ENCODE measurements around the gene SNAPC5. TPM values are rescaled to one million over a fixed set of nuclear protein-coding genes. Genes with fewer than 3 reads are reported as not detected.

SNAPC5 gene
- total and polyA plus RNA-seq, 2 of the 13 experiments (the other 11 are each of a cell fraction or from before 2014, with no cell fraction given) = 14.8 to 36.2 TPM

- in situ Hi-C loops (cut with HindIII; ENCODE audit: extremely low pct_ligation_motif_present, low pct_unique_long_range_greater_than_20kb) = no loop called here
- FAIRE-seq (no peak), ATAC-seq (no peak), DNase-seq (ENCODE audit: low spot score) (no peak)
- ChIA-PET CTCF (ENCODE audit: low intra/inter-chr PET ratio, low total read pairs) (no interaction called here), POLR2A (no interaction called here)
- Histone ChIP-seq H3K27ac (ENCODE audit: extremely low read length, insufficient read depth, low read length) (no peak overlapping the region), H3K4me3 (replicated peaks in 1 of 3; ENCODE audit: insufficient read depth in 1 of 3, low read depth in 2 of 3, low read length in 3 of 3) (no peak overlapping the region), H3K4me2 (ENCODE audit: low read depth, low read length) (no peak overlapping the region), H3K9me3 (ENCODE audit: low read length) (no peaks in the 10 kb centered on the region), H3K27me3 (ENCODE audit: control insufficient read depth in 1 of 2, insufficient read depth in 2 of 2, low read length in 2 of 2) (no peaks in the 10 kb centered on the region), H3K4me1 (ENCODE audit: insufficient read depth, low read length) (no peaks in the 10 kb centered on the region), H3K9ac (ENCODE audit: insufficient read depth, low read depth, low read length) (no peak overlapping the region), H3K36me3 (replicated peaks in 1 of 2; ENCODE audit: control insufficient read depth in 1 of 2, insufficient read depth in 2 of 2, low read length in 2 of 2) (peaks cover 0 to 12% of the 10 kb centered on the region in 2 experiments; a peak in 3 of 5 replicates), H4K20me1 (ENCODE audit: insufficient read depth, low read length) (no peaks in the 10 kb centered on the region), H2AFZ (ENCODE audit: low read length) (no peak overlapping the region), H3K79me2 (ENCODE audit: insufficient read depth, low read length) (no peaks in the 10 kb centered on the region)
- no TSS peak for BruUV-seq (replicated peaks)
- TF ChIP-seq MAFF (IDR thresholded peaks at IDR 0.05; ENCODE audit: low read depth, low read length) = 0 out of 2 replicates have a peak, but pooled peaks have one; percentile 3
- no peak for TF ChIP-seq ZNF205 (CRISPR knock-in tag; IDR thresholded peaks at IDR 0.05)
- TF ChIP-seq MAFK (conservative IDR thresholded peaks at IDR 0.05 in 1 of 2, IDR thresholded peaks at IDR 0.05 in 1 of 2; ENCODE audit: low read length in 2 of 2) = peak in 1 of 2 experiments; percentile 67; a peak in 2 of 4 replicates
- intact Hi-C loops (cut with micrococcal nuclease; ENCODE audit: unreplicated experiment) = no loop called here
- WGBS (ENCODE audit: low lambda C conversion rate) = over 99% methylated on average over 4 of the region's 4 CpGs
These were observed 45.3 kb upstream of the SNAPC5 start for GRCh38 chr15:66542896-66543295.

- no peak for FAIRE-seq
- POLR2A ChIA-PET = no interaction called here
- WGBS (ENCODE audit: low lambda C conversion rate) = over 99% methylated on average over 9 of the region's 9 CpGs
- no peaks in the 10 kb centered on the region for H3K9me3 ChIP-seq (ENCODE audit: low read length)
- CTCF ChIA-PET (ENCODE audit: low intra/inter-chr PET ratio, low total read pairs) = no interaction called here
- H2AFZ ChIP-seq (ENCODE audit: low read length) = no peak overlapping the region
- peaks cover 0 to 12% of the 10 kb centered on the region in 2 experiments; a peak in 3 of 5 replicates for H3K36me3 ChIP-seq (replicated peaks in 1 of 2; ENCODE audit: control insufficient read depth in 1 of 2, insufficient read depth in 2 of 2, low read length in 2 of 2)
- no peak overlapping the region for H3K27ac ChIP-seq (ENCODE audit: extremely low read length, insufficient read depth, low read length)
- no peak overlapping the region for H3K4me3 ChIP-seq (replicated peaks in 1 of 3; ENCODE audit: insufficient read depth in 1 of 3, low read depth in 2 of 3, low read length in 3 of 3)
- no peaks in the 10 kb centered on the region for H4K20me1 ChIP-seq (ENCODE audit: insufficient read depth, low read length)
- in situ Hi-C loops (cut with HindIII; ENCODE audit: extremely low pct_ligation_motif_present, low pct_unique_long_range_greater_than_20kb) (no loop called here), intact Hi-C loops (cut with micrococcal nuclease; ENCODE audit: unreplicated experiment) (no loop called here)
- no peak for DNase-seq (ENCODE audit: low spot score)
- ATAC-seq = no peak
- BruUV-seq (replicated peaks) = no TSS peak
- no peaks in the 10 kb centered on the region for H3K27me3 ChIP-seq (ENCODE audit: control insufficient read depth in 1 of 2, insufficient read depth in 2 of 2, low read length in 2 of 2)
- no peak overlapping the region for H3K4me2 ChIP-seq (ENCODE audit: low read depth, low read length)
- no peaks in the 10 kb centered on the region for H3K79me2 ChIP-seq (ENCODE audit: insufficient read depth, low read length)
- no peaks in the 10 kb centered on the region for H3K4me1 ChIP-seq (ENCODE audit: insufficient read depth, low read length)
- no peak overlapping the region for H3K9ac ChIP-seq (ENCODE audit: insufficient read depth, low read depth, low read length)
- no peak for TF ChIP-seq SMAD3 (CRISPR knock-in tag; IDR thresholded peaks at IDR 0.05)
- no peak for TF ChIP-seq ZNF562 (CRISPR knock-in tag; IDR thresholded peaks at IDR 0.05; ENCODE audit: borderline replicate concordance)
- TF ChIP-seq ZBTB14 (CRISPR knock-in tag; IDR thresholded peaks at IDR 0.05) = no peak
- TF ChIP-seq MTA1 (CRISPR knock-in tag; IDR thresholded peaks at IDR 0.05; ENCODE audit: borderline replicate concordance) = no peak
- no peak for TF ChIP-seq ZNF501 (CRISPR knock-in tag; IDR thresholded peaks at IDR 0.05)
- no peak for TF ChIP-seq ZNF503 (CRISPR knock-in tag; IDR thresholded peaks at IDR 0.05)
- TF ChIP-seq FIP1L1 (IDR thresholded peaks at IDR 0.05; ENCODE audit: borderline replicate concordance, insufficient read depth, low read depth, low read length) = no peak
- TF ChIP-seq ZXDC (CRISPR knock-in tag; IDR thresholded peaks at IDR 0.05) = no peak
- no peak for TF ChIP-seq TEF (CRISPR knock-in tag; IDR thresholded peaks at IDR 0.05)
These were observed 37.5 kb upstream of the SNAPC5 start for GRCh38 chr15:66535056-66535455.

Data from HepG2 (cell line).